Heart left ventricle (tissue), 16 donors: ENCODE results near the gene MAGI1. TPM values are rescaled to one million over a fixed set of nuclear protein-coding genes. Genes with fewer than 3 reads are reported as not detected.

Source experiments
- ATAC-seq, 4 donors: fragments of 200-7000 bp; cut with Tn5 transposase; one replicate each; pipeline ENCODE4 v1.9.1; 2020 to 2022; ENCODE audit warnings: moderate library complexity in 4 of 4, mild to moderate bottlenecking in 3 of 4, moderate number of reproducible peaks in 1 of 4
- DNase-seq, 5 donors: peaks; one replicate each; pipeline ENCODE4 v3.0.0-alpha.2; 2020
- H3K27ac ChIP-seq, 12 donors: fragments of 200-600 bp; sonication (generic) in 4 of 12; one replicate each; pipeline versions ENCODE4 v1.5.0 to v1.8.0; 2016 to 2022; ENCODE audit warnings: mild to moderate bottlenecking in 2 of 12
- H3K27me3 ChIP-seq, 9 donors: fragments of 200-600 bp; sonication (generic) in 2 of 9; one replicate each; pipeline versions ENCODE4 v1.5.1 to v1.8.0; 2016 to 2022; ENCODE audit warnings: mild to moderate bottlenecking in 3 of 9
- H3K36me3 ChIP-seq, 9 donors: fragments of 200-600 bp; sonication (generic) in 2 of 9; one replicate each; pipeline versions ENCODE4 v1.5.0 to v1.8.0; 2018 to 2022; ENCODE audit warnings: mild to moderate bottlenecking in 2 of 9
- H3K4me1 ChIP-seq, 12 donors: fragments of 200-600 bp; sonication (generic) in 4 of 12; one replicate each; pipeline versions ENCODE4 v1.5.0 to v1.8.0; 2016 to 2022; ENCODE audit warnings: mild to moderate bottlenecking in 3 of 12
- H3K4me3 ChIP-seq, 12 donors: fragments of 200-600 bp; sonication (generic) in 4 of 12; one replicate each; pipeline versions ENCODE4 v1.5.0 to v1.8.0; 2017 to 2022; ENCODE audit warnings: mild to moderate bottlenecking in 9 of 12, moderate library complexity in 4 of 12
- H3K9me3 ChIP-seq, 12 donors: fragments of 200-600 bp; sonication (generic) in 4 of 12; one replicate each; pipeline versions ENCODE4 v1.5.0 to v1.8.0; 2016 to 2022; ENCODE audit warnings: mild to moderate bottlenecking in 1 of 12
- POLR2A ChIP-seq, 2 donors: fragments of 450-650 bp; IDR thresholded peaks; one replicate each; pipeline ENCODE4 v1.6.1; 2017; ENCODE audit warnings: antibody characterized with exemption in 2 of 2, mild to moderate bottlenecking in 2 of 2, moderate library complexity in 2 of 2
- WGBS, 4 donors: extraction: QIAGEN DNeasy Blood & Tissue Kit in 2 of 4; methylation state at CpG; one replicate each; pipeline versions ENCODE4 v1.1.5 to v1.1.7; 2013 to 2018; 5-methylcytosine and 5-hydroxymethylcytosine counted together
- intact Hi-C, 10 donors: fragments of 100-400 bp; cut with DNase I; formaldehyde crosslinking; loops; one replicate each; pipeline versions ENCODE4 v1.11.1 to v1.14.2; 2022
- polyA plus RNA-seq, 2 donors: library from polyadenylated mRNA; stranded (reverse); fragments of 200-250 nt; gene quantifications; one replicate each; pipeline ENCODE4 v1.2.3, GENCODE V29; 2013
- total RNA-seq, 9 donors: library from RNA; depleted of rRNA in 2 of 9; stranded (reverse); fragments of >200 nt in 2 of 9; fragmentation: NEBNext Ultra II Directional in 3 of 9; extraction: Animal tissue kit (Norgen Biotek cat#: 25700) in 3 of 9; gene quantifications; one replicate each; pipeline versions ENCODE4 v1.1.0 to v1.2.4, GENCODE V29; 2016 to 2023
- TF ChIP-seq, protein P1 (sequence below), 12 donors: fragments of 200-600 bp; sonication (generic) in 4 of 12; IDR thresholded peaks; one replicate each; pipeline versions ENCODE4 v1.5.0 to v1.8.0; 2018 to 2022; ENCODE audit warnings: antibody characterized with exemption in 12 of 12, mild to moderate bottlenecking in 5 of 12
- donor health status: ischemic (EF 13 %, LVEDD 7.1; RV severe dilation, severe dysfunction).
- donor health status: healthy with polysubstance abuse.
- donor health status: DM: no; HTN: yes; CAD: no.
- donor health status: DM: no; HTN: no; CAD: no.
- donor health status: ischemic (EF 25% LVEDD 6.9; RV normal size, moderate dysfunction).
- donor health status: ischemic (EF 25% LVEDD 5.7; RV mildly dilated, moderate dysfunction).
- donor health status: healthy.
- donor health status: DM: yes; HTN: yes; CAD: no.
- donor health status: ischemic (EF 35%, LVEDD 5.7; RV mildly dilated, moderate dysfunction).
- donor health status: nonischemic (EF 11% LVEDD 7.7; RV severe dilation, severe dysfunction).
- donor health status: DM: yes; HTN: yes; CAD: no.
- donor health status: PGD.
- donor health status: ischemic (EF 29% LVEDD 5.4; RV normal size, mild dysfunction).
- donor health status: nonischemic (EF 23%, LVEDD 6.1; RV moderate dilation, normal function).

MAGI1 gene
- total and polyA plus RNA-seq, 11 donors, result 18.5 to 52.1 (median 31.4) TPM

DNA sequence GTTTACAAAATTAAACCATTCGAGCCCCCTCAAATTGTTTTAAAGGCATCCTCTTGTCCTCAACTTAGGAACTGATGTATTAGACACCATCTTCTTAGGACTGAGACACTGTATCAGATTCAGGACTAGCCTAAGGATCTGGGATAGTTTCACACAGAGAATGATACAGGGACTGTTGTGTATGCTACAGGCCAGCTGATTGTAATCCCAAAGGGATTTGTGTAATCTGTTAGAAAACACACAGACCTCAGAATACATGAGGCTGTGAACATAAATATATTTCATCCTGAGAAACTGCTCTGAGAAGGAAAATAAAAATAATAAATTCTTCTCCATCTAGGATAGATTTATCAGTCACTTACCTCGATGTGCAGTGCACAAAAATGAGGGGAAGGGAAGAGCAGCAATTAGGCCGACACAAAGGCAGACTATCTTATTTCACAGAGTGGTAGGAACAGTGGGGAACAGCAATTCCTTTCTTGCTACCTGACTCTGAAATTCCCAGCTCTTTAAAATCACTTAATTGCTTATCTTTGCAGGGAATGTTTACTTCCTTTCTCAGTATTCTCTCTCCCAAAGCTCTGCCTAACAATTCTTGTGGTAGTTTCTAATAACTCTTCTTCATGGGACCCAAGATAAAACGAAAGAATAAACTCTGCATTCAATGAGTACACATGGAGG is 322.5 kb downstream of the MAGI1 start:
- Histone ChIP-seq H3K27ac (no peak overlapping the region), H3K4me1 (peaks cover 0 to 51% (median 19%) of the 10 kb centered on the region in 12 donors), H3K4me3 (no peak overlapping the region), H3K27me3 (no peaks in the 10 kb centered on the region), H3K36me3 (no peaks in the 10 kb centered on the region), H3K9me3 (no peaks in the 10 kb centered on the region)
- TF ChIP-seq POLR2A (IDR thresholded peaks at IDR 0.05), result no peak
- TF ChIP-seq, protein P1, sequence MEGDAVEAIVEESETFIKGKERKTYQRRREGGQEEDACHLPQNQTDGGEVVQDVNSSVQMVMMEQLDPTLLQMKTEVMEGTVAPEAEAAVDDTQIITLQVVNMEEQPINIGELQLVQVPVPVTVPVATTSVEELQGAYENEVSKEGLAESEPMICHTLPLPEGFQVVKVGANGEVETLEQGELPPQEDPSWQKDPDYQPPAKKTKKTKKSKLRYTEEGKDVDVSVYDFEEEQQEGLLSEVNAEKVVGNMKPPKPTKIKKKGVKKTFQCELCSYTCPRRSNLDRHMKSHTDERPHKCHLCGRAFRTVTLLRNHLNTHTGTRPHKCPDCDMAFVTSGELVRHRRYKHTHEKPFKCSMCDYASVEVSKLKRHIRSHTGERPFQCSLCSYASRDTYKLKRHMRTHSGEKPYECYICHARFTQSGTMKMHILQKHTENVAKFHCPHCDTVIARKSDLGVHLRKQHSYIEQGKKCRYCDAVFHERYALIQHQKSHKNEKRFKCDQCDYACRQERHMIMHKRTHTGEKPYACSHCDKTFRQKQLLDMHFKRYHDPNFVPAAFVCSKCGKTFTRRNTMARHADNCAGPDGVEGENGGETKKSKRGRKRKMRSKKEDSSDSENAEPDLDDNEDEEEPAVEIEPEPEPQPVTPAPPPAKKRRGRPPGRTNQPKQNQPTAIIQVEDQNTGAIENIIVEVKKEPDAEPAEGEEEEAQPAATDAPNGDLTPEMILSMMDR (IDR thresholded peaks at IDR 0.05), result no peak
- no peak for ATAC-seq
- no peak for DNase-seq
- 53 to 68% (median 61%) methylated on average over 4 of the region's 4 CpGs for WGBS, 4 donors
- intact Hi-C loops, result no loop called here

DNA sequence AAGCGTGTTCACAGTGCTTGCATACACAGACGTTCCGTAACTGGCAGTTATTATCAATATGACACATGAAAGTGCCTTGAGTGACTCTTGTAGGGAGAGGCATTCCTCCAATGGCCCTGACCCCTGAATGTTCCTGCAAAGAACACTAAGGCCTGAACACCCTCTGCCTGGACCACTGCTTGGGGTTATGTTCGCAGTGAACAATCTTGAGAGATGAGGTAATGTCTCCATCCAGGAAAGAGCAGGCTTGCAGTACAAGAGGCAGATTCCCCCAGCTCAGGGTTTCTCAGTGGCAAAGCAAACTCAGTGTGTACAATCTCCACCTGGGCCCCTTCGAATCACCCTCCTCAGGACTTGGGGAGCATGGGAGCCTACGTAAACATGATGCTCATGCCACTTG is 324.6 kb downstream of the MAGI1 start:
- Histone ChIP-seq H3K27me3 (no peaks in the 10 kb centered on the region), H3K9me3 (no peaks in the 10 kb centered on the region), H3K36me3 (no peaks in the 10 kb centered on the region), H3K27ac (peak overlapping the region in 4 of 12 donors; percentile 18 to 38 (median 30)), H3K4me3 (no peak overlapping the region), H3K4me1 (peaks cover 0 to 51% (median 19%) of the 10 kb centered on the region in 12 donors)
- WGBS, 4 donors, result 37 to 55% (median 48%) methylated on average over 6 of the region's 6 CpGs
- TF ChIP-seq POLR2A (IDR thresholded peaks at IDR 0.05), result no peak
- TF ChIP-seq, protein P1 (IDR thresholded peaks at IDR 0.05), result no peak
- intact Hi-C loops, result no loop called here
- peak in 1 of 5 donors; percentile 59 for DNase-seq
- peak; percentile 80 to 94 (median 91) for ATAC-seq

DNA sequence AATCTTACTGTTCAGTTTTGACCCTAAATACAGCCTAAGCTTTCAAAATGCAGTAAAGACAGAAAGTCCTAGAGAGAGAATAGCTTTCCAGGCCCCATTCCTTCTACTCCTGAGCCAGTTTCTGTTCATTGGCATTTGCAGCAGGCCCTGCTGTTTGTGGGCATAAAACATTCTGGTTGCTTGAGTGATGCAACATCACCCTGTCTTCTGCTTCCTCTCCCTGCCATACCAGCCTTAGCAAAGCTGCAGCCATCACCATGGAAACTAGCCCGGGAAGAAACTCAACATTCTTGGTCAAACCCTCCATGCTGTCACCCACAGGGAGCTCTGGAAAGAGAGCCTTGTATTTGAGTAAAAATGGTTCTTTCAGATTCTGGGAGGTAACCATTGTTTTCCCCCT is 325.7 kb downstream of the MAGI1 start:
- Histone ChIP-seq H3K36me3 (no peaks in the 10 kb centered on the region), H3K27me3 (no peaks in the 10 kb centered on the region), H3K4me1 (peaks cover 0 to 51% (median 19%) of the 10 kb centered on the region in 12 donors), H3K9me3 (no peaks in the 10 kb centered on the region), H3K27ac (no peak overlapping the region), H3K4me3 (no peak overlapping the region)
- TF ChIP-seq, protein P1 (IDR thresholded peaks at IDR 0.05), result no peak
- TF ChIP-seq POLR2A (IDR thresholded peaks at IDR 0.05), result no peak
- 65 to 82% (median 69%) methylated on average over 1 of the region's 1 CpG for WGBS, 4 donors
- intact Hi-C loops, result no loop called here
- DNase-seq, result no peak
- no peak for ATAC-seq

DNA sequence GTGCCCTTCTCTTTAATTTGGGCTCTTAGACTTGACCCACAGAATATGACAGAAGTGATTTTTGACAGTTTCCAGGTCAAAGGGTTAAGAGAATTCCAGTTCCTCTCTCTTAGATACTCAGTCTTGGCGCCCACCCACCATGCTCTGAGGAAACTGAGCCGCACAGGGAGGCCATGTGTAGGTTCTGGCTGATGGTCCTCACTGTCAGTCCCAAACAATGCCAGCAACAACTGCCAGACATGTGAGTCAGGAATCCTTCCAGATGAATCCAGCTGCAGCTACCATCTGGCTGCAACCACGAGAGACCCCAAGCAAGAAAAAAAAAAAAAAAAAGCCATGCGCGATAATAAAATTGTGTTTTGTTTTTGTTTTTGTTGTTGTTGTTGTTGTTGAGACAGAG is 326.6 kb downstream of the MAGI1 start:
- H3K9me3 ChIP-seq, result no peaks in the 10 kb centered on the region
- no peaks in the 10 kb centered on the region for H3K27me3 ChIP-seq
- no peaks in the 10 kb centered on the region for H3K36me3 ChIP-seq
- intact Hi-C loops, result no loop called here
- peak in 1 of 4 donors; percentile 26 for ATAC-seq
- no peak overlapping the region for H3K27ac ChIP-seq
- H3K4me3 ChIP-seq, result no peak overlapping the region
- peaks cover 0 to 48% (median 19%) of the 10 kb centered on the region in 12 donors for H3K4me1 ChIP-seq
- TF ChIP-seq POLR2A (IDR thresholded peaks at IDR 0.05), result no peak
- TF ChIP-seq, protein P1 (IDR thresholded peaks at IDR 0.05), result no peak
- WGBS, 4 donors, result 54 to 69% (median 62%) methylated on average over 5 of the region's 5 CpGs
- peak in 1 of 5 donors; percentile 29 for DNase-seq
